8988T (cell line): ENCODE results near the gene TCF7L1.

Experiments
- DNase-seq: peaks from one replicate; pipeline ENCODE4 v3.0.0; 2011

TCF7L1 gene

DNA sequence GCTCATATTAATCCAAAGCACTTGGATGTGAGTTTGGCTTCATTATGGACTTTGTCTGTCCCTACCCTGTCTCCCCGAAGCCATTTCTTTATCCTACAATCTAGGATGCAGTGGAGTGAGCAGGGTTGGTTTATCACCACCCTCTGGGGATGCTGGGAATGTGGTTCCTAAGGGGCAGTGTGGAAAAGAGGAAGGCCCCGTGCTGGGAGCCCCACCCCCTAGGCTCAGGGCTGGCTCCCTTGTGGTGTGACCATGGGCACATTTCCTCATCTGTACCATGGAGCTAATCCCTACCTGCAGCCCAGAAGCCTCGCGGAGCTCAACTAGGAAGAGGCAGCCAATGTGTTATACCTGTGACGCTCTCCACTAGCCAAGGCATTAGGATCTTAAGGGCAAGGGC, 102.1 kb downstream of the TCF7L1 start:
- no peak for DNase-seq

DNA sequence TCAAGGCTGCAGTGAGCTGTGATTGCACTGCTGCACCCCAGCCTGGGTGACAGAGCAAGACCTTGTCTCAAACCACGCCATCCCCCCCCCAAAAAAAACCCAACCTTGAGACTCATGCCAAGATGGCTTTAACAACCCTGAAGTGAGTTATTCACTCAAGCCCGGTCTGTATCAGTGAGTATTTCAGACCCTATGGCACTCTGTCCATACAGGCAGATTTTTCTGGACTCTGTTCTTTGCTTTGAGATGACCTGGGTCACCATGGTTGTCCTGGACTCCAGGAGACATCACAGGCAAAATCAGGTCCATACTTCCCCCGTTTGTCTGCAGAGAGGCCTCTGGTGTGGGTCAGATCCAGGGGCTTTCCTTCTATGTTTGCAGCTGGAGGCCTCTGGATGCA, 102.9 kb downstream of the TCF7L1 start:
- no peak for DNase-seq

DNA sequence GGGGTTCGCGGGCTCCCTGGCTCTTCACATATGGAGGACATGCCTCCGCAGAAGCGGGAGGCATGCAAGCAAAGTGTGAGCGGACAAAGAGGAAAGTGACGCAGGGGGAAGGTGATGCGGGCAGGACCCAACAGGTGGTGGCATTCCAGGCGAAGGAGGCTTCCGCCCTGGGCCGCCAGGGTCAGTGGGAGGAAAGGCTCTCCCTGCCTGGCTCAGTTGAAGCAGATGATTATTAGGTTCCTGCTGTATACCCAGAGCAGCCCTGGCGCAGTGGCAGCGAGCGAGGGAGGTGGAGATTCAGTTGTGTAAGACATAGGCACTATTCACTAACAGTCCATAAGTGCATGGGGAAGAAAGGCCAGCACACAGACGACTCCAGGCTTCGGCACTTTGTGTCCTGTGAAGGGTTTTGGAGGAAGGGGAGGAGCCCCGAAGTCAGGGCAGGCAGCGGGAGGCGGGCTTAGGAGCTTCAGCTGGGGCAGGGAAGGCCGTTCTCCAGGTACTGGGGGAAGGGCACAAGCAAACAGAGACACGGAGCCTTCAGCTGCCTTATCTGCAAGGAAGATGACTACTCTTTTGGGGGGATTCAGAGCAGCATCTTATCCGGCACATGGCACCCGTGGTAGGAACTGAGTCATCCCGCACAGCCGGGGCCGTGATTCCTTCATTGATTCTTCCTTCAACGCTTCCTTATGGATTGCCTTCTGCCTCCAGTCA, 104.8 kb downstream of the TCF7L1 start:
- no peak for DNase-seq

DNA sequence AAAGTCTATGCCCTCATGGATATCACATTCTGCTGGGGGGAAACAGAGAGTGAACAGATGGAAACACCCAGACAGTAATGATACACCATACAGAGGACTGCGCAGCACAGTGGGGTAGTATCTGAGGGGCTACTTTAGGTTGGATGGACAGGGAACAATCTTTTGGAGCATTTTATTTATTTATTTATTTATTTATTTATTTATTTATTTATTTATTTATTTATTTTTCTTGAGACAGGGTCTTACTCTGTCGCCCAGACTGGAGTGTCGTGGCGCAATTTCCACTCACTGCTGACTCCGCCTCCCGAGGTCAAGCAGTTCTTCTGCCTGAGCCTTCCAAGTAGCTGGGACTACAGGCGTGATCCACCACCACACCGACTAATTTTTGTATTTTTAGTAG, 105.4 kb downstream of the TCF7L1 start:
- DNase-seq, result no peak

DNA sequence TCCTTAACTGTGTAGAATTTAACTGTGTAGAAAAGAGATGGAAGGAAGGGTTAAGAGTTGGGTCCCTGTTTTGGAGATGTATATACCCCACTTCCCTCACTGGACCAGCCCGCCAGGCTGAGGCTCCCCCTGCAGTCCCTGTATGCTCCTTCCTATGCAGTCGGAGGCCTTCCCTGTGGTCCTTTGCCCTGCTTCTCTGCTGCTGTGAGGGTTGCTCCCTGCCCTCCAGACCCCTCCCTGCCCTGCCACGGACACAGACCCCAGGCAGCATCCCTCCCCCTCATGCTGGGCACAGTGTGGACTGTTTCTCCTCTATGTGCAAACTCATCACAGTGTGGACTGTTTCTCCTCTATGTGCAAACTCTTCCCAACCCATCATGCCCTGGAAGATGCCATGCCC, 105.9 kb downstream of the TCF7L1 start:
- no peak for DNase-seq

DNA sequence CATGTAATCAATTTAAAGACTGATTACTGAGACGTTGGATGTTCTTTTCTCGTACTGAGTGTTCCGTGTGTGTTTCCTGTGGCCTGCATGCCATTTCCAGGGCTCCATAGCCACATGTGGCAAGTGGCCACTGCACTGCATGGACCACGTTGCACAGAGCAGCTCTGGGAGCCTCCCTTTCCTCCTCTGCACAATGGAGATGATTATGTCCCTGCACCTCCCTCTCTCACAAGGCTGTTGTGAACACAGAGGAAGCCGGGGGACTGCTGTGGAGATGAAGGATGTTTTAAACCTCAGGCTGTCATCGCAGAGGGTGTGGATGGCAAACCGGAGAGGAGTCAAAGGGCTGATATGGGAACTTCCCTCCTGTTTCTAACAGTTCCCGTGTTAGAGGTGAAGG, 106.9 kb downstream of the TCF7L1 start:
- no peak for DNase-seq

DNA sequence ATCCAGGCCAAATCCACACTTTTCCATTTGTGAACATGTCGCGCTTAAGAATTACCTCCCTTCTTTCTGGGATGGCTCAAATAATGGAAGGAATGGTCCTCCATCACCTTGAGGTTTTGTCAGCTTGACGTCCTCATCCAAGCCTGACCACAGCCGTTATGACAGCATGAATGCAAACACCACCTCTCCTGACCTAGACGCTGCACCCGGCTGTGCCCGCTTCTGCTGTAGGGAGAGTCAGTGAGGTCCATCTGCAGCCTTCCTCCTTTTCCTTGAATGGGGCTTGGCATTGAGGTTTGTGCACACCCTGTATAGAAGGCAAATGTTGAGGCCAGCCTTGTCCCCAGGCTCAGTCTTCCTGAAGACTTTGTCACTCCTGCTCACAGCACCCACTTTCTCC, 109.1 kb downstream of the TCF7L1 start:
- no peak for DNase-seq

DNA sequence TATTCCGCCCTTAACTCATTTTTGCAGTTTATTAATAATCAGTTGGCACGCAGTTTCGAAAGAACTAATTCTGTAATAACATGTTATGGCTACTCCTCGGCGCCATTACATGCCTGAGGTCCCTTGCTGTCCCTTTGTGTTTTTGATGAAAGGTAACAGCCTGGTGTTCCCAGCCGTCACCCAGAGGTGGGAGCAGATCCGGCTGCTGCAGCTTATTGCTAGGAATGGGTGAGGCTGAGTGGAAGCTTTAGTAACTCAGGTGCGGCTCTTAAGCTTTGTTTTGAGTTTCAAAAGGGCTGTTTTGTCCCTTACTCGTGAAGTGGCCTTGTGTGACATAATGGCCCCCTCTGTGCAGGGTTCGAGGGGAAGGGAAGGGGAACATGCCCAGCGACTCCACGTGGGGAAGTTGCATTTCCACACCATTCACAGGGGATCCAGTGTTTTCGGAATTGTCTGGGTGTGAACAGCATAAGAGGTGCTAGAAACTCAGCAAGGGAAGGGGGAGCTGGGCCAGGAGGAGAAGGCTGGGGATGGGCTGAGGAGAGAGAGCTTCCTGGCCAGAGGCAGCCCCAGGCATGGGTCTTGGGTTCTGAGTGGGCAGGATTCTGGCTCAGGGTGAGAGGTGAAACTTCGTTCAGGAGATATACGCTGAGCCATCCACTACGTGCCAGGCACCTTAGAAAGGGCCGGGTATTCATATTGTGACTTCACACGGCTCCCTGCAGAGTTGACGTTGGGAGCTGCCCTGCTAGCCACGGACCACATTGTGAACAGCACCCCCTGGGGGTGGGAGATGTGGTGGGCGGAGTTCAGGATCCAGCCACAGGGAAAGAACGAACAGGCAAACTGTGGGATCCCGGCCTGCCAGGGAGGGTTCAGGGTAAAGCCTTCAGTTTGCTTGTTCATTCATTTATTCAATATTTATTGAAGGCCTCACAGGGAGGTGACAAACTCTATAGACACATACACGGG, 110.2 kb downstream of the TCF7L1 start:
- peak; percentile 69 for DNase-seq

DNA sequence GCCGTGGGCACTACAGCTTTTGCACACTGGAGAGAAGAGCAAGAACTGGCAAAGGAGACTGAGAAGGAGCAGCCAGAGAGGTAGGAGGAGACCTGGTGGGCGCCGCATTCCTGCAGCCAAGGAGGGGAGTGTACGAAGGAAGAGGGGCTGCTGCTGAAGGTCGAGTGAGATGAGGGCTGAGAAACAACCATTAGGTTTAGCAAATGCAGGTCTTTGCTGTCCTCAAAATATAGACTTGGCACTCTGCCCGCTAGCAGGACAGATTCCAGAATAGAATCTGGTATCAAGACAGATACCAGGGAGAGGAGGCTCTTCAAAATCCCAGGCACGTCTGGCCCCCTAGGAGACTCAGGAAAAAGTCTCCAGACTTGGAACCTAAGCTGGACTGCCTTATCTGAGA, 111.6 kb downstream of the TCF7L1 start:
- DNase-seq, result no peak

DNA sequence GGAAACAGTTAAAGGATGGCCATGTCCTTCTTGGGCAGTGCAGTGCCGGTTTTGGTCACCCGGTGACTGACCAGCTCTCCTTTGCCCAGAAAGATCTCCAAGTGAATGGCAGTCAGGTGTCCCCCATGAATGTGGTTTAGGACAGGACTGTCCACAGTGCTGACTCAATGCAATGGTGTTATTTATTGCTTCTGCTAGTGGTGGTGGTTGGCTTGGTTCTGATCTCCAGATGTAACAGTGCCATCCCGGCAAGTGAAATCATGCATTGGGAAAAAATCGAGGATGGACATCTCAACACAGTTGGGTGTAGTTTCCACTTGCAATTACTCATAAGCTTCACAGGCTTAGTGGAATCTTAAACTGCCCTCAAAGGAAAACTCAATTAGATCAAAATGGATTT, 112.7 kb downstream of the TCF7L1 start:
- DNase-seq, result no peak

DNA sequence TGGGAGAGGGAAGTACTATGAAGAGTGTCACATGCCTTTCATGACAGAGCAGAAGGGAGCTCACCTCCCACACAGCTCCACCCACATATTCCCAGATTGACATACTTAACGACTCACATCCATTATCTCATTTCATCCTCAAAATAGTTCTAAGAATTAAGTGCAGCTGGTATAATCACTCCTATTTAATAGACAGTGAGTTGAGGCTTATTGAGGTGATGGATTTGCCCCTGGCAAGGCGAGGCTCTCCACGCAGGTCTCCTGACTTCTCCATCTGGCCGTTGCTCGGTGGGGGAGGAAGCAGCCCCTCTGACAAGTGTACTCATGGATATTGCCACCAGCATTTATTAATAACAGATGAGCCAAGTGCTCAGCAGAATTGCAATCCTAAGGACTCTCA, 113.2 kb downstream of the TCF7L1 start:
- DNase-seq, result no peak

DNA sequence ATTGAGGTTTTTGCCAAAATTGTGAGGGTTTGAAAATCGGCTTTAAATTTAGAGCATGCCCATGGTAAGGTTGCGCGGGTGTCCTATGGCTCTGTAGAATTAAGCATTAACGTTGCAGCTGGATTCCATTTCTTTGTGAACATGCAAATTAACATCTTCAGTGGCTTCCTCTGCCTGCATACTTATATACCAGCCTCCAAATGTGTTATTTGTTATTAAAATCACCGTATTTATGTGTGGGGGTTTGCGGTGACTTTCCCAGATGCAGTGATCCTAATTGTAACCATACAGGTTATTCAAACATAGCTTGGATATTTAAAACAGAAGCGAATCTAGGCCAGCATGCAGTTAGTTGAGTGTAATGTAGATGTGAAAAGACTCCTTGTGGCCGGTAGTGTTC, 114.4 kb downstream of the TCF7L1 start:
- no peak for DNase-seq

DNA sequence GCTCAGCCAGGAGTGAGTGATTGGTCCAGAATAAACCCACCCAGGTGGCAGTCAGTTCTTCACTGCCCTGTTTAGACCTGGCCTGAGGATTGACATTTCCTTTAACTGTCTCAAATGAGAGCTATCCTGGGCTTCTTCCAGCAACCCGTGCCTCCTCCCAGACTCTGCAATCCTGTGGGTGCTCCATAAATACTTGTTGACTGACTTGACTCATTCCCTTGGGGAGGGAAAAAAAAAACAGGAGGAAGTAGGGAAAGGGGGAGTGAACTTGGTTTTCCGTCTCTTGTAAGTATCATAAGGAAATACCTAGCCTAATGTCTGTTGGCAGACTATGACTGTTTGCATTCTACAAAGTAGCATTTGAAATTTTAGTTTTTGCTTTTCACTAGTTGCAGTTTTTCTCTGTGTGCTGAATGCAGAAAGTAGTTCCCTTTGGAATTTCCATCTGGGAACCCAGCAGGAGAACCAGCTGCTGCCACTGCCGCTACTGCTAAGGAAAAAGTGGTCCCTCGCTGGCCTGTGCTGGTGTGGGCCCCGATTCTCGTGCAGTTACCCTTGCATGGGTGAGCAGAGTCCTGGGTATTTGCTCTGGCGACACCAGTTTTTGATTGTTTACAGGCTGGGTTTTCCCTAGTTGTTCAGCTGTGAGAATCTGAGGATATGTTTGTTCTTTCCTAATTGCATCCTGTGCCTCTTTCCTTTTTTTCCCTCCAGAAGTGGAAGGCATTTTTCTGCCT, 115.7 kb downstream of the TCF7L1 start:
- no peak for DNase-seq

DNA sequence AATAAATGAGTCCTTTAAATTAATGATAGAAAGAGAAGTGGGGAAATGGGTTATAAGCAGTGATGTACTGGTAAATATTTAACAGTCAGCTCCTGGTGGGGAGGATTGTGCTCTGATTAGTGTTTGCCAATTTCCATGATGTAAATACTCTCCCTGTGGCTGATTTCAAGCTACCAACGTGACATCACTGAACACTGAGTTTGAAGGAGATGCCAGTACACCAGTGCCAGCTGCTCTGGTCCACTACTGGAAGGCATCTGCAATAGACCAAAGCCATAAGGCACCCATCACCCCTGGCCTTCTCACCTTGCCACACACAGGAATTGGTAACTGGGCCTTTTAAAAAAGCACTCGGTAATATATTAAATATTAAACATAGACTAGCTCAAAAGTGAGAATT, 116.9 kb downstream of the TCF7L1 start:
- no peak for DNase-seq

DNA sequence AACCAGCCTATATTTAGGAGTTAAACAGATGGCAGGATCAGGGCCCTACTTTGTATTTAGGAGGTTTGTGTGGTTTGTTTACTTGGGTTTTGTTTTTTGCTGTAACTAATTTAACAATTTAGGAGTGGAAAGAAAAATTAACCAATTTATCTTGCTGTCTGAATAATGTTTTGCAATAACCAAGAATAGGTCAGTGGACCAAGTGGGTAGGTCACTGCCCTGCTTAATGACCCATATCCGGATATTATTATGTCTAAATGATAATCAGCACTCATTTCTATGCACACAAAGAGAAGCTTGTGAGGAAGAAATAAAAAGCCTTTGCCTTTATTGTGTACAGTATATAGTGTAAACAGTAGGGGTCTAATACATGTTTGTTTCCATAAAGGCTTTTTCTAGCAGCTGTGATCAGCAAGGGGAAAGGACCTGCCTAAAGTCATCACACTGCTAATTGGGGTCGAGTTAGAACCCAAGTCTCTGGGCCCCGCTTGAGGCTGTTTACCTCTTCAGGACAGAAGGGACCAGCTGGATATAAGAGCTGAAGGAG, 118.0 kb downstream of the TCF7L1 start:
- no peak for DNase-seq

DNA sequence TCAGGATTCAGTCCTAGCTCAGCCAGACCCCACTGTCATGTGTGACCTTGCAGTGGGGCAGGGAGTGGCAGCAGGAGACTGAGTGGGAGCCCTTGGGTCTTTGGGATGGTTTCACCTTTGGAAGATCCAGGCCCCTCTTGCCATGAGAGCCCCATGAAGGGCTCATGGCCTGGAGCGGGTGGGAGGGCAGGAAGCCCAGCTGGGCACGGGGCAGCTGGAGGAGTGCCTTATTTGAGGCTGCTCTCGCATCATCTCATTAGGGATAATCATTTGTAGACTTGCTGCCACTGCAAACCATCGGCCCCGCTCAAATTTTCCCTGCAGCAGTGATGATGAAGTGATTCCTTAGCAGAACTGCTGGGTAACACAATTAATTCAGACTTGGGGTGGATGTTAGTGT, 120.7 kb downstream of the TCF7L1 start:
- DNase-seq, result no peak

DNA sequence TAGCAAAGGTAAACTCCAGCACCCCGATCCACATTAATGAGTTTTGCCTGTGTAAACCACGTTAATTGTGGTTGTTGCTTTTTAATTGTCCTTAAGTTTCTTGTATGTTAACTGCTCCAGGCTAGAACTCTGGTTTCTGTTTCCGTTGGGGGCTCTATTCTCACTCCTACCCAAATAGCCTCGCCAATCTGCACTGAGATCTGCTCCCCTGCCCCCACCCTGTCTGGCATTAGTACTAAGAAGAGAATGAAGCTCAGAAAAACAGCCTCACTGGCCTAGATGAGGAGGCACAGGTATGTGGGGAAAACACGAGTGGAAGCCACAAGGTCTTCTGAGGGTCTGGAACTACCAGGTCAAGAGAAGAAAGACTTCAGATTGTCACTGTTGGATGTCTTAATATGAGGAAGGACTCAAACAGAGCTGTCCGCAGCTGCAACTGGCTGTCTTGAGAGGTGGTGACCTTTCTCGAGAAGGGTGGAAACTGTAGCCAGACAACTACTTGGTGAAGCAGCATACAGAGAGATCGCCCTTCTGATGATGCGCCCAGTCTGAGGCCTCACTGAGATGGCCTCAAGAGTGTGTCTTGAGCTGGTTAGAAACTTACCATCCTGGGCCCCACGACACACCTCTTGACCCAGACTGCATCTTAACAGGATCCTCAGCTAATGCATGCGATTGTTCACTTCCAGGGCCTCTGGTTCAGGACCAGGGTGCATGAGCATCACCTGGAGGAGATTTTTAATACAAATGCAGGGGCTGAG, 121.5 kb downstream of the TCF7L1 start:
- DNase-seq, result no peak

DNA sequence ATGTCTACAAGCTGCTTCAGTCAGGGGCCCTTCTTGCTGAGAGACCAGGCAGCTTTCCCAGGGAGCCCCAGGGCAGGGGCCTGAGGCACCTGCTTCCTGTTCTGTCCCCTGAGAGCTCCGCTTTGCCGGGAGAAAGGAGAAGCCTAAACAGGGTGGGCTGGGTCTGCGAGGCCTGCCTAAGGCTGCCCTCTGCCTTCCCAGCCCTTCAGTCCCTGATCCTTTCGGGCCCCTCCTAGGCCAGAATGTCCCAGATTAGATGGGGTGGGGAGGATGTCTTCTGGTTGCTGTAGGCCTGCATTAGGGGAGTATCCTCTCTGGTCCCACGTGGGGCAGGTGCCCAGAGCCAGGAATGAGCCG, 122.2 kb downstream of the TCF7L1 start:
- no peak for DNase-seq

DNA sequence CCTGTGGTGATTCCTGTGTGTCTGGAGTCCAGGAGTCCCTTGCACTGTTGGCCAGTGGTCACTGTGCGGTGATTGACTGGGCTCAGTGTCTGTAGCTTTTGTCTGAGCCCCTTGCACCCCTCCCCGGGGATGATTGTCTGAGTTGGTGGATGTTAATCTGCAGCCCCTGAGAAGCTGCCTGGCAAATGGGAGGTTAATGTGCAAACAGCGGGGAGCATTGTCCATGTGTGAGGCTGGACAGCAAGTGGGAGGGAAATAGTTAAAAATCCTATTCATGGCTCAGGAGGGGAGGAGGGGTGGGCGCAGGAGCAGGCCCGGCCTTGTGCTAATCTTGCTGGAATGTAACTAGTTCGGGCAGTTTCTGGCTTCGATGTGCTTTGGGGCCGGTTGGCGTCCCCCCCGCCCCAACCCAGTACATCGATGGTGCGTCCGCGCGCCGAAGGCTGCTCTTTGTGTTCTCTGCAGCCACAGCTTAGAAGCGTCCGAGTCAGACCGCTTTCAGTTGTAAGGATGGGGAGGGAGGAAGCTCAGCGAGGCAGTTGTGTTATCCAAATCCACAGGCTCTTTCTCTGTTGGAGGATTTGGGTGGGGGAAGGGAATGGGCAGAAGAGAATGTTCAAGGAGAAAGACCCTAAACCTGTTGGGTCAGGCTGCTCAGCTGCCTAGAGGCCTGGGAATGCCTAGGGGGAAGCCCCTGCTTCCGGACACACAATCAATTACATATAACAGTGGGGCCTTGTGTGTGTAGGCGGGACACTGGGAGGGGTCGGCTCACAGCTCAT, 122.8 kb downstream of the TCF7L1 start:
- DNase-seq, result no peak

DNA sequence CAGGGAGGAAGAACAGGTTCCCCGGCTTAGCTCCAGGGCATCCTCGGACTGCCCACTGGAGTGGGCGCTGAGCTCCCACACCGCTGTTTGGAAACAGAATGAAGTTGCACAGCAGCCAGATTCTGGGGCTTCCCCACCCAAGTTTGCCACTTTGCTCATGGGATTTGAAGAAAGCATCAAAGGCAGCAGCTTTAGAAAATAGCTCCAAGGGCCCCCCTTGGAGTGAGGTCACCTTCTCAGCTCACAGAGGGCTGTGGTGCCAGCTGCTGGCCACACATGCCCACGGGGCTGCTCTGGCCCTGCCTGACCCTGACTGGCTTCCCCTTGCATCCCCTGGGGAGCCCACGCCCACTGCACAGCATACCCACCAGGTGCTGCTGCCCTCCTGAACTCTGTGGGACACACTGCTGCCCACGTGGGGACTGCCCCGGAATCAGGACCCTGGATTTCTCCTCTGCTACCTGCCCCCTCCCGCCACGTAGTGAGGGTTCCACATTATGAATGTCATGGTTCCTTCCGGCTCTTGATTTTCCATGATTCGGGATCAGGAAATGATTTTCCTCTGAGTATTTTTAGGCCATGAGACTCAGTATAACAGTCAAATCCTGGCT, 124.3 kb downstream of the TCF7L1 start:
- DNase-seq, result no peak

DNA sequence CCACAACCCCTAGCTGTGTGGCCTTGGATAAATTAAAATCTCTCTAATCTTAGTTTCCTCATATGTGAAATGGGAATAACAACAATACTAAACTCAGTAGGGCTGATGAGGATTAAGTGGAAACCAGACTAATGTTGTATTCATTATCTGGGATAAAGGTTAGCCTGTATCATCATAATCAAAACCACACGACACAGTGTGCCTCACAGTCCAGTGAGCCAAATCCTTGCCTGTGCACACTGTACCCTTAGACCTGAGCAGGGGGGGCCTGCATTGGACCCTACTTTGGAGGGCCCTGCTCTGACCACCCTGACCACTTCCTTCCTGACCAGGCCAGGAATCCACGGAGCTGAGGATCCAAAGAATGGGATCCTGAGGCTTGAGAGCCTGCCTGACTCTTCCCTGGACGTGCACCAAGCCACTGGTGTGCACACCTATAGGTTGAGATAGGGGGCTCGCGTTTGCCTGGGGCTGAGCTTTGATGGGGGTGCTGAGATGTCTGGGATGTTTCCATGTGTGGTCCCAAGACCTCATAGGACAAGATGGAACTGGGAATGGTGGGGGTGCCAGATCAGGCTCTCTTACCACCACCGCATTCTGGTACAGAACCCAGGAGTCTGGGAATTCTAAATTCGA, 124.9 kb downstream of the TCF7L1 start:
- no peak for DNase-seq
